Loucy (cell line): ENCODE data around the gene CNTN4.

Experiments used
- H2AFZ ChIP-seq: fragments of 200-600 bp; sonication (generic); 2 replicates; pipeline ENCODE4 v1.6.0; 2016; ENCODE audit warnings: antibody characterized with exemption, mild to moderate bottlenecking, low read length, moderate library complexity
- H3F3A ChIP-seq: fragments of 200-600 bp; 2 replicates; pipeline ENCODE4 v1.6.0; 2016; ENCODE audit warnings: antibody characterized with exemption, low read depth, mild to moderate bottlenecking
- H3K27me3 ChIP-seq: fragments of 200-600 bp; sonication (generic); 2 replicates; pipeline ENCODE4 v1.6.1; 2014; ENCODE audit warnings: low read length, mild to moderate bottlenecking; ENCODE audit not compliant: insufficient read depth, poor library complexity, severe bottlenecking
- H3K36me3 ChIP-seq: fragments of 200-600 bp; sonication (generic); 2 replicates; pipeline ENCODE4 v1.6.1; 2016; ENCODE audit warnings: low read length; ENCODE audit not compliant: insufficient read depth
- H3K4me1 ChIP-seq: fragments of 200-600 bp; sonication (generic); 2 replicates; pipeline ENCODE4 v1.5.1; 2014; ENCODE audit warnings: low read length, mild to moderate bottlenecking; ENCODE audit not compliant: insufficient read depth, poor library complexity, severe bottlenecking
- H3K4me2 ChIP-seq: fragments of 200-600 bp; sonication (generic); 2 replicates; pipeline ENCODE4 v1.6.0; 2014; ENCODE audit warnings: antibody characterized with exemption, low read length, low read depth, mild to moderate bottlenecking; ENCODE audit not compliant: poor library complexity, severe bottlenecking
- H3K4me3 ChIP-seq: fragments of 200-600 bp; sonication (generic); 2 replicates; pipeline ENCODE4 v1.5.1; 2014; ENCODE audit warnings: low read length, mild to moderate bottlenecking, mixed read lengths; ENCODE audit not compliant: poor library complexity, severe bottlenecking
- H3K79me2 ChIP-seq: fragments of 200-600 bp; sonication (generic); 2 replicates; pipeline ENCODE4 v1.6.1; 2014; ENCODE audit warnings: low read length; ENCODE audit not compliant: insufficient read depth
- H3K9ac ChIP-seq: fragments of 200-600 bp; sonication (generic); 2 replicates; pipeline ENCODE4 v1.6.0; 2014; ENCODE audit warnings: mild to moderate bottlenecking, low read depth, low read length, moderate library complexity; ENCODE audit not compliant: poor library complexity, severe bottlenecking
- H3K9me2 ChIP-seq: fragments of 200-600 bp; sonication (generic); replicated peaks from 2 replicates; pipeline ENCODE4 v1.6.1; 2016; ENCODE audit warnings: low read depth, low read length, mixed read lengths
- H3K9me3 ChIP-seq: fragments of 200-600 bp; sonication (generic); 2 replicates; pipeline ENCODE4 v1.6.1; 2014; ENCODE audit warnings: mild to moderate bottlenecking, antibody characterized with exemption, low read length, low read depth; ENCODE audit not compliant: insufficient read depth
- H4K20me1 ChIP-seq: fragments of 200-600 bp; sonication (generic); 2 replicates; pipeline ENCODE4 v1.6.0; 2014; ENCODE audit warnings: antibody characterized with exemption, low read length, mild to moderate bottlenecking; ENCODE audit not compliant: insufficient read depth, poor library complexity, severe bottlenecking
- CTCF ChIP-seq: fragments of 200-600 bp; sonication (generic); conservative IDR thresholded peaks from 2 replicates; pipeline ENCODE4 v1.5.1; 2014; ENCODE audit warnings: mild to moderate bottlenecking, antibody characterized with exemption, low read length
- EZH2phosphoT487 ChIP-seq: fragments of 200-600 bp; IDR thresholded peaks from 2 replicates; pipeline ENCODE4 v1.6.1; 2018; ENCODE audit warnings: antibody characterized with exemption, mild to moderate bottlenecking, moderate library complexity, borderline replicate concordance

CNTN4 gene

GRCh38 chr3:2967871-2968270 is 869.2 kb downstream of the CNTN4 start:
- Histone ChIP-seq H3K4me1 (no peaks in the 10 kb centered on the region), H2AFZ (no peak overlapping the region), H3K9me2 (no peaks in the 10 kb centered on the region), H3K9ac (no peak overlapping the region), H3K9me3 (no peaks in the 10 kb centered on the region), H3K36me3 (no peaks in the 10 kb centered on the region), H3K27me3 (no peaks in the 10 kb centered on the region), H3K4me3 (no peak overlapping the region), H3K79me2 (no peaks in the 10 kb centered on the region), H4K20me1 (no peaks in the 10 kb centered on the region), H3F3A (no peaks in the 10 kb centered on the region), H3K4me2 (no peak overlapping the region)
- TF ChIP-seq CTCF (no peak), EZH2phosphoT487 (no peak)

GRCh38 chr3:2968475-2968874 is 869.8 kb downstream of the CNTN4 start:
- no peak overlapping the region for H3K9ac ChIP-seq
- H2AFZ ChIP-seq = no peak overlapping the region
- no peaks in the 10 kb centered on the region for H3K9me3 ChIP-seq
- no peaks in the 10 kb centered on the region for H3K79me2 ChIP-seq
- H3K9me2 ChIP-seq = no peaks in the 10 kb centered on the region
- H3K36me3 ChIP-seq = no peaks in the 10 kb centered on the region
- H3K4me3 ChIP-seq = no peak overlapping the region
- no peaks in the 10 kb centered on the region for H3F3A ChIP-seq
- H4K20me1 ChIP-seq = no peaks in the 10 kb centered on the region
- no peaks in the 10 kb centered on the region for H3K27me3 ChIP-seq
- TF ChIP-seq CTCF (no peak), EZH2phosphoT487 (no peak)
- no peaks in the 10 kb centered on the region for H3K4me1 ChIP-seq
- H3K4me2 ChIP-seq = no peak overlapping the region

GRCh38 chr3:2976212-2976611 is 877.5 kb downstream of the CNTN4 start:
- no peak overlapping the region for H3K4me3 ChIP-seq

More at GRCh38 chr3:2976212-2976611, 877.5 kb downstream of the CNTN4 start:
- no peaks in the 10 kb centered on the region for H3F3A ChIP-seq
- no peak overlapping the region for H3K4me2 ChIP-seq
- no peaks in the 10 kb centered on the region for H3K27me3 ChIP-seq
- TF ChIP-seq EZH2phosphoT487 = no peak
- no peak for TF ChIP-seq CTCF
- no peak overlapping the region for H2AFZ ChIP-seq
- no peaks in the 10 kb centered on the region for H3K9me3 ChIP-seq
- no peak overlapping the region for H3K9ac ChIP-seq
- no peaks in the 10 kb centered on the region for H3K79me2 ChIP-seq
- no peaks in the 10 kb centered on the region for H3K36me3 ChIP-seq
- no peaks in the 10 kb centered on the region for H3K9me2 ChIP-seq
- H3K4me1 ChIP-seq = no peaks in the 10 kb centered on the region
- H4K20me1 ChIP-seq = no peaks in the 10 kb centered on the region
